Large intestine (tissue), 3 donors: ENCODE data around the gene XCR1. TPM values are rescaled to one million over a fixed set of nuclear protein-coding genes. Genes with fewer than 3 reads are reported as not detected.
A peak's percentile ranks its signal among the peaks of the same experiment; 100 is the strongest.

Experiments
- DNase-seq, 2 donors: peaks; one replicate each; pipeline versions ENCODE4 v3.0.0 to v3.0.0-alpha.2; 2013
- H3K27ac ChIP-seq: one replicate; pipeline ENCODE4 v1.5.1; 2013; ENCODE audit warnings: low read length
- H3K27me3 ChIP-seq: 2 replicates; pipeline ENCODE4 v1.6.1; 2013; ENCODE audit warnings: low read length; ENCODE audit not compliant: control insufficient read depth, insufficient read depth
- H3K36me3 ChIP-seq: 2 replicates; pipeline ENCODE4 v1.6.1; 2013; ENCODE audit warnings: low read length; ENCODE audit not compliant: control insufficient read depth, insufficient read depth
- H3K4me1 ChIP-seq: one replicate; pipeline ENCODE4 v1.6.1; 2013; ENCODE audit warnings: low read length; ENCODE audit not compliant: control insufficient read depth, insufficient read depth
- H3K4me3 ChIP-seq: one replicate; pipeline ENCODE4 v1.5.1; 2013; ENCODE audit warnings: low read length
- H3K9me3 ChIP-seq: one replicate; pipeline ENCODE4 v1.6.1; 2013; ENCODE audit warnings: mild to moderate bottlenecking, low read depth, low read length, moderate library complexity; ENCODE audit not compliant: control insufficient read depth
- WGBS: methylation state at CpG from one replicate; pipeline ENCODE4 v1.1.5; 2013; ENCODE audit warnings: low lambda C conversion rate; ENCODE audit not compliant: insufficient coverage; 5-methylcytosine and 5-hydroxymethylcytosine counted together
- polyA plus RNA-seq: library from polyadenylated mRNA; unstranded; fragments of 120-200 nt; gene quantifications from one replicate; pipeline ENCODE4 v1.2.1, GENCODE V29; 2013

The XCR1 gene
- polyA plus RNA-seq, 1 donor, result 1.2 TPM

- Histone ChIP-seq H3K27ac (no peak overlapping the region), H3K36me3 (peaks cover 53% of the 10 kb centered on the region), H3K4me1 (peaks cover 41% of the 10 kb centered on the region), H3K9me3 (no peaks in the 10 kb centered on the region), H3K27me3 (no peaks in the 10 kb centered on the region), H3K4me3 (no peak overlapping the region)
- DNase-seq, result no peak
- whole genome bisulfite sequencing, result 100% methylated on average over 1 of the region's 3 CpGs
Measured at GRCh38 chr3:45983770-45984169, 43.5 kb downstream of the XCR1 start.

- H3K4me3 ChIP-seq, result no peak overlapping the region
- H3K27ac ChIP-seq, result no peak overlapping the region
- H3K27me3 ChIP-seq, result no peaks in the 10 kb centered on the region
- WGBS, result no CpG with 5 or more reads among the region's 2 CpGs
- H3K9me3 ChIP-seq, result no peaks in the 10 kb centered on the region
- peaks cover 23% of the 10 kb centered on the region for H3K4me1 ChIP-seq
- H3K36me3 ChIP-seq, result peaks cover 73% of the 10 kb centered on the region
- DNase-seq, result no peak
Measured at GRCh38 chr3:45981346-45982074, 45.8 kb downstream of the XCR1 start.

GRCh38 chr3:45980819-45981218 is 46.5 kb downstream of the XCR1 start:
- Histone ChIP-seq H3K27ac (no peak overlapping the region), H3K9me3 (no peaks in the 10 kb centered on the region), H3K4me1 (peaks cover 17% of the 10 kb centered on the region), H3K27me3 (no peaks in the 10 kb centered on the region), H3K36me3 (peaks cover 80% of the 10 kb centered on the region), H3K4me3 (no peak overlapping the region)
- no peak for DNase-seq
- WGBS, result no CpG with 5 or more reads among the region's 2 CpGs

GRCh38 chr3:45980229-45980813 is 47.0 kb downstream of the XCR1 start:
- Histone ChIP-seq H3K27ac (no peak overlapping the region), H3K4me3 (no peak overlapping the region), H3K9me3 (no peaks in the 10 kb centered on the region), H3K36me3 (peaks cover 85% of the 10 kb centered on the region), H3K4me1 (peaks cover 13% of the 10 kb centered on the region), H3K27me3 (no peaks in the 10 kb centered on the region)
- DNase-seq, result no peak
- 100% methylated on average over 3 of the region's 7 CpGs for WGBS

GRCh38 chr3:45979378-45979777 is 47.9 kb downstream of the XCR1 start:
- Histone ChIP-seq H3K4me1 (peaks cover 5% of the 10 kb centered on the region), H3K27me3 (no peaks in the 10 kb centered on the region), H3K9me3 (no peaks in the 10 kb centered on the region), H3K4me3 (no peak overlapping the region), H3K36me3 (peaks cover 92% of the 10 kb centered on the region), H3K27ac (no peak overlapping the region)
- no peak for DNase-seq
- WGBS, result no CpG with 5 or more reads among the region's 4 CpGs

- H3K9me3 ChIP-seq, result no peaks in the 10 kb centered on the region
- peaks cover 86% of the 10 kb centered on the region for H3K36me3 ChIP-seq
- H3K27ac ChIP-seq, result no peak overlapping the region
- peak in 1 of 2 donors; percentile 55 for DNase-seq
- H3K4me3 ChIP-seq, result no peak overlapping the region
- no peaks in the 10 kb centered on the region for H3K27me3 ChIP-seq
- H3K4me1 ChIP-seq, result no peaks in the 10 kb centered on the region
- WGBS, result 100% methylated on average over 2 of the region's 5 CpGs
Measured at GRCh38 chr3:45978006-45978761, 49.1 kb downstream of the XCR1 start.

GRCh38 chr3:45976191-45977091 is 50.8 kb downstream of the XCR1 start:
- peaks cover 79% of the 10 kb centered on the region for H3K36me3 ChIP-seq
- no peaks in the 10 kb centered on the region for H3K9me3 ChIP-seq
- no peaks in the 10 kb centered on the region for H3K4me1 ChIP-seq
- no peak for DNase-seq
- no CpG with 5 or more reads among the region's 6 CpGs for WGBS
- no peak overlapping the region for H3K4me3 ChIP-seq
- H3K27ac ChIP-seq, result no peak overlapping the region
- H3K27me3 ChIP-seq, result no peaks in the 10 kb centered on the region

GRCh38 chr3:45975686-45976085 is 51.6 kb downstream of the XCR1 start:
- Histone ChIP-seq H3K4me1 (no peaks in the 10 kb centered on the region), H3K27me3 (no peaks in the 10 kb centered on the region), H3K9me3 (no peaks in the 10 kb centered on the region), H3K4me3 (no peak overlapping the region), H3K36me3 (peaks cover 73% of the 10 kb centered on the region), H3K27ac (no peak overlapping the region)
- WGBS, result no CpG with 5 or more reads among the region's 5 CpGs
- no peak for DNase-seq

GRCh38 chr3:45974686-45975085 is 52.6 kb downstream of the XCR1 start:
- no peak overlapping the region for H3K4me3 ChIP-seq
- H3K36me3 ChIP-seq, result peaks cover 76% of the 10 kb centered on the region
- no peak for DNase-seq
- no peaks in the 10 kb centered on the region for H3K9me3 ChIP-seq
- no peaks in the 10 kb centered on the region for H3K4me1 ChIP-seq
- no peaks in the 10 kb centered on the region for H3K27me3 ChIP-seq
- no CpG with 5 or more reads among the region's 4 CpGs for WGBS
- H3K27ac ChIP-seq, result no peak overlapping the region
